NCI-H345 treated with DMSO at 0.1 percent for 48 hours (cell line): ENCODE data around the gene FER1L5.
"Not testable (repeated sequence)": the region's sequence is repeated elsewhere in the genome, so short reads cannot be mapped to it uniquely, and the experiment has no call there.

Experiments
- DNase-seq: peaks from one replicate; lab custom pipeline; 2025; ENCODE audit not compliant: unreplicated experiment; lab: John Stamatoyannopoulos, UW

The FER1L5 gene

DNA sequence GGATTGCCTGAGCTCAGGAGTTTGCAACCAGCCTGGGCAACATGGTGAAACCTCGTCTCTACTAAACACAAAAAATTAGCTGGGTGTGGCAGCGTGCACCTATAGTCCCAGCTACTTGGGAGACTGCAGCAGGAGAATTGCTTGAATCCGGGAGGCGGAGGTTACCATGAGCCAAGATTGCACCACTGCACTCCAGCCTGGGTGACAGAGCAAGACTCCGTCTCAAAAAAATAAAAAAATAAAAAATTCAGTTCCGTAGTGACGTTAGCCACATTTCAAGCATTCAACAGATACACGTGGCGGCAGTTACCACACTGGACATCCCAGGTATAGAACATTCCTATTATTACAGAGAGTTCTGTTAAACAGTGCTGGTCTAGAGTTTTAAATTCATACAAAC lies 8.9 kb upstream of the FER1L5 start:
- DNase-seq = no peak

DNA sequence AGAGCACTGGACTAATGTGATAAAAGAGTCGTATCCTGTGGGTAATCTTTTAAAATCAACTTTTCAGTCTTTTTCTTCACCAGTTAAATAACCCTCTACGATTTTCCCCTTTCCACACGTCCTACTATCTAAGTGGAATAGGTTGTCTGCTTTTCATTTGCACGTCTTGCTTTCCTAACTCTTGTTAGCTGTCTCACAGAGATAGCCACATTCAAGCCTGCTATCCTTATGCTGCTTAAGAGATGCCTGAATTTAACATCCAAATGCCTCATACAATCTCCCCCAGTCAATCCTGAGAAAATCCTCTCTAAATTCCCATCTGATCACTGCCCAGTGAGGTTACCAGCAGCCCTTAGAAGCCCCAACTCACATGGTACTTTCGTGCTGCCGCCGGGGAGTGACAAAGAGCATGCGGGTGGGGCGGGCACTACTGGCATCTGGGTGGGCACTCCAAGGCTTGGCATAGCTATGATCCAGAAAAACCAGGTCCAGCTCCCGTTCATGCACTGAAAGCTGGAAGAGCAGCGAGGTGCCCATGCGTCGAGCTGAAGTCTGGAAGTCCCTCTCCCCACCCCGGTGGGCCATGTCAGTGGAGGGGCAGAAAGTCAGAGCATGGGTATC lies 5.9 kb upstream of the FER1L5 start:
- no peak for DNase-seq

DNA sequence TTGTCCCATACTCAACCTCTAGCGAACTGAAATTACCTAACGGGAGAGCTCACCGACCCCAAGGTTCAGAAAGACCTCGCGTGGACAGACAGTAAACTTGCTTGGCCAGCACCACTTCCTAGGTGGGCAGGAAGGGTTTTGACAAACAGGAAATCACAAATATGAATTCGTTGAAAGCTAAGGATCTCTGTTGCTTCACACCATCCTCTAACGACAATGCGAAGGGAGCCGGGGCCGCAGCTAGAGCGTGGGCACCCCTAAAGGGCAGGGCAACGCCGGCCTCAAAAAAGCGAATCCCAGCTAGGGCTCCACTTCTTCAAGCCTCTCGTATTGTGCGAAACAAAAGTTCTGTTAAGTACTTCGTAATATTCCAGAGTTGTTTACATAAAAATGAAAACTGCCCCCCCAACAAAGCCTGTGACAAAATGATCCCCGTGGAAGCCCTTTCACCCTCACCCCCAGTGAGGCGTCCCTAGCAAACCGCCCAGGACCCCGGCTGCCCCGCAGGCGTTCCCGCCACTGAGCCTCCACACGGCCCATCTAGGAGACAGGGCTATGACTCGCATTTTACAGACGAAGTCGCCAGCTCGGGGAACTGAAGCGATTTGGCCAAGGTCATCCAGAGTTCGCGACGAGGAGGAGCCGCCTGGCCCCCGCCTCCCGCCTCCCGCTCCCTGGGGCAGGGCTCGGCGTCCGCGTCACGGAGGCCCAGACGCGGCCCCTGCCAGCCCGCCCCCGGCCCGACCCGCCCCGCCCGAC lies 5.0 kb upstream of the FER1L5 start:
- DNase-seq = peak; percentile 15

DNA sequence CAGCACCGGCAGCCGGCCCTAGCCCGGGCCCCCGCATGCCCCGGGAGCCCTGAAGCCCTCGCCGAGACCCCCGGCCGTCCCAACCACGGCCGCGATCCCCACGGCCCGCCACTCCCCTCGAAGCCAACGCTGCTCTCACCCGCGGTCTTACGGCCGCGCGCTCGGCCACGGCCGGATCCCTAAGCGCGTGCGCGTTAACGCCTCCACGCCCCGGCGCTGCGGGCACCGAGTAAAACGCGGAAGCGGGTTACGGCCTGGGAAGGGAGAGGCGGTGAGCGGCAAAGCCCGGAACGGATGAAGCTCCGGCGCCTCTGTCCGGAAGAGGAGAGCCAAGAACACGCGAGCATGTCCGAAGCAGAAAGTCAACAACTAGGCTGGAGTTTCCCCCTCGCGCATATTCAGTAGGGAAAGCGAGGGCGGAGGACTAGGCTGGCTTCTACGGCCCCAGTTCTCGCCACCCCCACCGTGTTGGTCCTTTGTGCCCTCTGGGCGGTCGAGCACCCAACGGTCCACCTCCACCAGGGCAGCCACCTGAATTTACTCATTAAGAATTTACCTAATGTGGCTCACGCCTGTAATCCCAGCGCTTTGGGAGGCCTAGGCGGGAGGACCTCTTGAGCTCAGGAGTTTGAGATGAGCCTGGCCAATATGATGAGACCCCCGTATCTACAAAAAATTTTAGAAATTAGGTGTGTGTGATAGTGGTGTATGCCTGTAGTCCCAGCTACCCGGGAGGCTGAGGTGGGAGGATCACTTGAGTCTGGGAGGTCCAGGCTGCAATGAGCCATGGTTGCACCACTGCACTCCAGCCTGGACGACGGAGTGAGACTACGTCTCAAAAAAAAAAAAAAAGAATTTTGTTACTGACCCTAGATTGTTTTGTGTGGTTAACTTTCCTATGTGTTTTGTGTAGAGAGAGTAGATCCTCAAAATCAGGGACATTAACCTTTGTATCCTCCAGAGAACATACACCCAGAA lies 4.1 kb upstream of the FER1L5 start, which contains the start of gene KANSL3:
KANSL3 (minus strand) TSS at position 169 of the 978 bp plus-strand sequence. CDS start 1,177 bp downstream, outside the sequence.
- DNase-seq = peak; percentile 69

DNA sequence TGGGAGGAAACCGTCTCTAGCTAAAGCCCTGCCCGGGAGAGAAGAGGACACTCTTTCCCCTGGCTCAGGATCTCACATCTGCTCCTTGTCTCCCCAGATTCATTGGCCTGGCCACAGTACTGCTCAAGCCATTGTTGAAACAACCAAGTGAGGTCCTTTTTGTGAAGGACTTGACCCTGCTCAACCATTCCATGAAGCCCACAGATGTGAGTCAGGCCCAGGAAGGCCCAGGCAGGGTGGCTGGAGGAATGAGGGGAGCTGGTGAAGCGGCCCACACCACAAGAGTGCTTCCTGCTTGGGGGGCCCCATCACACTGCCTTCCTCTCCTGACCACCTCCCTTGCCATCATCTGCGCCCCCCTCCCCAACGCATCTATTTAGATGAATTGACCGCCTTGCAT lies 5.1 kb downstream of the FER1L5 start:
- no peak for DNase-seq

DNA sequence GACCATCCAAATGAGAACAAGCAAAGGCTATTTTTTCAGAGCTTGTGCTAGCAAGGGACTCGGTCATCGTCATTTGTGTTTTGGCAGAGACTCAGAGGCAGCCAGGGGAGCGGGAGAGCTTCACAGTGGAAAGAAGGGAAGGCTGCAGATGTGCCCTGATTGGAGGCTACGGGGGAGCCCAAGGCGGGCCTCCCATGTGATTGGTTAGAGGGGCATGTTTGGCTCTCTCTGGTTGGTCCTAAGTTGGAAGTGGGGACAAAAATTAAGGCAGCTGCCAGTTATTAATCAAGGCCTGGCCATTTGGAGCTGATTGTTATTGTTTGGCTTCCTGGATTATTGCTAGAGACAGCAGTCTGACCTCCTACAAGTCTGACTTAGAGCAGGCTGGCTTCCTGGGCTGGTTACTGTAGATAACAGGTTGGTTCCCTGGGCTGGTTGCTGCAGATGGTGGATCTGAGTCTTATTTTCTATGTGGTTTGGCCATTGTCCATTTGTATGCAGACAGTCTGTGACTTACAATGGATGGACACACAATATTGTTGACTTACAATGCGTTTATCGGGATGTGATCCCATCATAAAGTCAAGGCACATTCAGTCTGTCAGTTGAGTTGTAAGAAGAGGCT lies 5.9 kb downstream of the FER1L5 start:
- DNase-seq = no peak

DNA sequence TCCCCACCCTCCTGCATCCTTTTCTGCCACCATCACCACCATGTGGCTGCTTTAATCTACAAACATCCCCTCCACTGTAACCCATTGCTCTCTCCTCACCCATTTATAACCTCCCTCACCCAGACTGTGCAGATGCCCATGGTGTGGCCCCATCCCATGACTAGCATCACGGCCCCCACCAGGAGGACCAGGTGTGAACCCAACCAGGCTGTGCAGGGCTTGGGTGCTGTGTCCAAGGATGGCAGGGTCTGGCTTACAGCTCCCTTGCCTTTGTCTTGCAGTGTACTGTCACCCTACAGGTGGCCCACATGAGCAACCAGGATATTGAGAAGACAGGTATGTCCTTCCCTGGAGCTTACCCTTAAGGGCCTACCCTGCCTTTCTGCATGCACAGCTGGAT lies 6.8 kb downstream of the FER1L5 start:
- DNase-seq = no peak

DNA sequence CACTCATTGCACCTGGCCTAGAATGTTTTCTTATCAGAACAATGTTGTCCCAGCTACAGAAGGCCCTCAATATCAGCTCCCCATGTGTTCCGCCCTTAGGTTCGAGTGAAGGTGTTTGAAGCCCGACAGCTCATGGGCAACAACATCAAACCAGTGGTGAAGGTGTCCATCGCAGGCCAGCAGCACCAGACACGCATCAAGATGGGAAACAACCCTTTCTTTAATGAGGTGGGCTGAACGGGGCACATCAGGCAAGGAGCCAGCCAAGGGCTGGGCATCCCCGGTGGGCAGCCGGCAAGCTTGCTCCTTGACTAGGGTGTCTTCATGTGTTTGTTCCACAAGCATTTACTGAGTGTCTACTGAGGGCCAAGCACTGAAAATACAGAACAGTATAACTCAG lies 9.2 kb downstream of the FER1L5 start:
- DNase-seq = no peak

DNA sequence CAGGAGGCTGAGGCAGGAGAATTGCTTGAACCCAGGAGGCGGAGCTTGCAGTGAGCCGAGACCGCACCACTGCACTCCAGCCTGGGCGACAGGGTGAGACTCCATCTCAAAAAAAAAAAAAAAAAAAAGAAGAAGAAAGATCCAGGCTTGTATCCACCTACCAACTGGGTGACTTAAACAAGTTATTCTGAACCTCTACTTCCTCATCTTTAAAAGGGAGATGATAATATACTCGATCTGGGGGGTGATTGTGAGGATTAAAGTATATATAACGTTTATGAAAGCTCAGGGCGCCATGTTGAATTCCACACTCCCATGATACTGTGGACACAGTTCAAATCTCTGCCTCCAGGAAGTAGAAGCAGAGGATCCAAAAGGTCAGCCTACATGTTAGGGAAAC lies 12.2 kb downstream of the FER1L5 start:
- not testable (repeated sequence) for DNase-seq

DNA sequence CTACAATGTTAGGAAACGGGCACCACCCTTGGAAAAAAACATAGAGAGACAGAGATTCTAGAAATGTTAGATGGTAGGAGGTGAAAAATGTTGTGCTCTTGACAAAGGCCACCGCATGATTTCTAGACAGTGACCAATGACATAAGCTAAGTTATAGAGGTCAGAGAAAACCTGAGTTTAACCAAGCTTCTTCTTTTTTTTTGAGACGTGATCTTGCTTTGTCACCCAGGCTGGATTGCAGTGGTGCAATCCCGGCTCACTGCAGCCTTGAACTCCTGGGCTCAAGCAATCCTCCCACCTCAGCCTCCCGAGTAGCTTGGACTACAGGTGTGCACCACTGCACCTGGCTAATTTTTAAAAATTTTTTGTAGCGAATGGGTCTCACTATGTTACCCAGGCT lies 13.0 kb downstream of the FER1L5 start:
- no peak for DNase-seq

DNA sequence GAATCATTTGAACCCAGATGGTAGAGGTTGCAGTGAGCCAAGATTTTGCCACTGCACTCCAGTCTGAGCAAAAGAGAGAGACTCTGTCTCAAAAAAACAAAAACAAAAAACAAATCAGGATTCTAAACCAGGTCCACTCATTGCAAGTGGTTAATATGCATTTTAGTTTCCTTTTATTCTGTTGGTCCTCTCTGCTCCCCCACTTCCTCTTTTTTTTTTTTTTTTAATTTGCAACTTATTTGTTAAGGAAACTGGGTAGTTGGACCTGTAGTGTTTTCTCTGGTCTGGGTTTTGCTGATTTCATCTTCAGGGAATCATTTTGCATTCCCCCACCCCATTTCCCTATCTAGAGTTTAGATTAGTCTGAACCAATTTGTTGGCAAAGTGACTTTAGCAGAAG lies 14.0 kb downstream of the FER1L5 start:
- no peak for DNase-seq

DNA sequence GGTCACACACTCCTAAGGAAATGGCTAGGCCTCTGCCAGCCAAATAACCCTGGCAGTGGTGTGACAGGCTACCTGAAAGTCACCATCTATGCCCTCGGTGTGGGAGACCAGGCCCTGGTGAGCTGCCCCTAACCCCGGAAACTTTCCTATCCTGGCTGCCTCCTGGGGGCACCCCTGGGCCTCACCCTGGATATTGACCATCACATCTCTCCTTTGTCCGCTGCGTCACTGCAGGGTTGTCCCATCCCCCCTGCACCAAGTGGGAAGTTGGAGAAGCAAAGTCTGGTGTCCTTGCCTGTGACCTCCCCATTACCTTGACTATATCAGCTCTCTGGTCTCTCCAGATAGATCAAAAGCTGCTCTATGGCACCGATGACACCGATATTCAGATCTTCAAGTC lies 18.8 kb downstream of the FER1L5 start:
- no peak for DNase-seq

DNA sequence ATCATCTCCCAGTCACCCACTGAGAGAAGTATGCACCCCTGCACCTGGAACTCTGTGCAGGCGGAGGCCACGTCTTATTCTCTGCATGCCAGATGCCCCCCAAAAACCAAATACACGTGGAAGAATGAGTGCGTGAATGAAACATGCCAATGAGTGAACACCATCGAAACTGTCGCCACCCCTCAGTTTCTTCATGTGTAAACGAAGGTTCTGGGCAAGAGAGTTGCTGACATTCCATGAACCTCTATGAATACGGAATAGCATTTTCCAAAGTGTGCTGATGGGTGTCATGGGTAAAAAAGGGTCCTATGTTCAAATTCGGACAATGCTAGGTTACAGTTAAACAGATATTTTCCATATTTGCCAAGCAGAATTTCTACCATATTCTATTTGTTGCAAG lies 19.8 kb downstream of the FER1L5 start:
- DNase-seq = no peak

DNA sequence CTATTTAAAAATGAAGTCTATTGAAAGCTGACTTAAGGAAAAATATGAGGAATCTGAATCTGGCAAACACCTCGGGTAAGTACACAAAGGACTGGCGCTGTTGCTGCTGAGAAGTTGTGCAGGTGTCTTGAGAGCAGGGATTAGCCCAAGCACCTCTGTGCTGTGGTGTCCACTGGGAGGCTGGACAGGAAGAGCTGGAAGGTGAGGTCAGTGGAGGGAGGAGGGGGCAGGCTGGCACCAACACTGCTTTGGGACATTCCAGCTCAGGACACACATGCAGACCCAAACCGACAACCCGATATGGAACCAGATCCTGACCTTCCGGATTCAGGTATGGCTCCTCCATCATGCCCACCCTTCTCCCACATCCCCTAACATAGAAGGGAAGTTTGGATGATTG lies 20.6 kb downstream of the FER1L5 start:
- no peak for DNase-seq

DNA sequence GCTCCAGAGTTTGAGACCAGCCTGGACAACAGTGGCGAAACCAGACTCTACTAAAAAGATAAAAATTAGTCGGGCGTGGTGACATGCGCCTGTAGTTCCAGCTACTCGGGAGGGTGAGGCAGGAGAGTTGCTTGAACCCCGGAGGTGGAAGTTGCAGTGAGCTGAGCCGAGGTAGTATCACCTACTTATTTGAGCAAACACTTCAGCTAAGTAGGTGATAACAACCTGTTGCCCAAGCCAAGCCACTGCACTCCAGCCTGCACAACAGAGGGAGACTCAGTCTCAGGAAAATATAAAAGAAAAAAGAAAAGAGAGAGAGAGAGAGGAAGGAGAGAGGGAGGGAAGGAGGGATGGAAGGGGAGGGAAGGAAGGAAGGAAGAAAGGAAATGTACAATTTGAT lies 21.3 kb downstream of the FER1L5 start:
- no peak for DNase-seq

DNA sequence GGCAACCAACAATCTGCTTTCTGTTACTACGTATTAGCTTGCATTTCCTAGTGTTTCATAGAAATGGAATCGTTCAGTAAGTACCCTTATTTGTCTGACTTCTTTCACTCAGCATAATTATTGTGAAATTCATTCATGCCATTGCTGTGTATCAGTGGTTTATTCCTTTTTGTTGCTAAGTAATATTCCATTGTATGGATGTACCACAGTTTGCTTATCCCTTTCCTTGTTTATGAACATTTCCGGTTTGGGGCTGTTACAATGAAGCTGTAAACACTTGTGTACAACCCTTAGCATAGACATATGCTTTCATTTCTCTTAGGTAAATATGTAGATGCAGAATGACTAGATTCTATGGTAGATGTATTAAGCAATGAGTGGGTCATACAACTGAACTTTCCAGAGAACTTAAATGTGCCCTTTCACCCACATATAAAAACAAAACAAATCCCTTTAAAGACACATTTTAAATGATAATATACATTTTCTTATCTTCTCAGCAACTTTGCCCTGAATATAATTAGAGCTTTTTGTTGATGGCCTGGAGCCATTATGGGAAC lies 21.9 kb downstream of the FER1L5 start:
- DNase-seq = no peak

DNA sequence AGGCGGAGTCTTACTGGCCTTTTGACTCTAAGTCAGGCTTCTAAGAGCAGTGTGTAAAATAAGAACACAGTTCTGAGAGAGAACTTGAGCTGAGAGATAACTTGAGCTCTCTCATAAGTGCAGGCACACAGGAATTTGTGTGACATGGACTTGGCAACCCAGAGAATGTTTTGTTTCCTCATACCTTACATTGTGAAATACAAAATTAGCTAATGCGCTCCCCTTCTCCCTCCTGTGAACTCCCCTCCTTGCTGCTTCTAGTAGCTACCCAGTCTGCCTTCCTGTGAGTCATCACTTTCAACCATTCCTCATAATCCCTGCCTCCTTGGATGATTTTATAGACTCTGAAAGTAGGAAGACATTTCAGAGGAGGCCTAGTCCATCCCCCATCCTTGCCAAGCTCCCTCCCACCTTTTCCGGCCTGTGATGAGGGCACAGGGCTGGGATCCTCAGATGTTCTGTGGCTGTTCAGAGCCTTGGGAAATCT lies 22.6 kb downstream of the FER1L5 start:
- DNase-seq = no peak

DNA sequence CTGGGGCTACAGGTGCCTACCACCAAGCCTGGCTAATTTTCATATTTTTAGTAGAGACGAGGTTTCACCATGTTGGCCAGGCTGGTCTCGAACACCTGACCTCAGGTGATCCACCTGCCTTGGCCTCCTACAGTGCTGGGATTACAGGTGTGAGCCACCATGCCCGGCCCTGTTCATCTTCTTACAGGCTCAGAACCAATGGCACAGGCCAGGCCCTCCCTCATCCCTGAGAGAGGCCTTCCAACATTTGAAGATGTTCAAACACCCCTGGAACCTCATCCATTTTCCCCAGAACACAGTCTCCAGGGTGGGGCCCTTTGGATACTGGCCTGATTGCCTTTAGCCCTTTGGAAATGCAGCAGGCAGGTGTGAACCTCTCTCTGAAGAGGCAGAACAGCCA lies 23.2 kb downstream of the FER1L5 start:
- DNase-seq = not testable (repeated sequence)

DNA sequence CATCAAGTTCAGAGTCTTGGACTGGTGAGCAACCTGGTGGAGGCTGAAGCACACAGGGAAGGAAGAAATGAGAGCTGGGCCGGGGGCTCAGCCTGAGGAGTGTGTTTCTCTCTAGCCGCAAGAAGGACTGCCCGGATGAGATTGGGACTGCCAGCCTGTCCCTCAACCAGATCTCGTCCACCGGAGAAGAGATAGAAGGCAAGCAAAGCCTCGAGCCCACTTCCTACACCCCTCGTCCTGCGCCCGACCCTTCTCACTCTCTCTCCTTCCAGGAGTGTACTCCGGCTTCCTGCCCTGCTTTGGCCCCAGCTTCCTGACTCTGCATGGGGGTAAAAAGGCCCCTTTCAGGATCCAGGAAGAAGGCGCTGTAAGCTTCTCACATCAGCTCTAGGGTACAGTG lies 26.2 kb downstream of the FER1L5 start:
- no peak for DNase-seq

DNA sequence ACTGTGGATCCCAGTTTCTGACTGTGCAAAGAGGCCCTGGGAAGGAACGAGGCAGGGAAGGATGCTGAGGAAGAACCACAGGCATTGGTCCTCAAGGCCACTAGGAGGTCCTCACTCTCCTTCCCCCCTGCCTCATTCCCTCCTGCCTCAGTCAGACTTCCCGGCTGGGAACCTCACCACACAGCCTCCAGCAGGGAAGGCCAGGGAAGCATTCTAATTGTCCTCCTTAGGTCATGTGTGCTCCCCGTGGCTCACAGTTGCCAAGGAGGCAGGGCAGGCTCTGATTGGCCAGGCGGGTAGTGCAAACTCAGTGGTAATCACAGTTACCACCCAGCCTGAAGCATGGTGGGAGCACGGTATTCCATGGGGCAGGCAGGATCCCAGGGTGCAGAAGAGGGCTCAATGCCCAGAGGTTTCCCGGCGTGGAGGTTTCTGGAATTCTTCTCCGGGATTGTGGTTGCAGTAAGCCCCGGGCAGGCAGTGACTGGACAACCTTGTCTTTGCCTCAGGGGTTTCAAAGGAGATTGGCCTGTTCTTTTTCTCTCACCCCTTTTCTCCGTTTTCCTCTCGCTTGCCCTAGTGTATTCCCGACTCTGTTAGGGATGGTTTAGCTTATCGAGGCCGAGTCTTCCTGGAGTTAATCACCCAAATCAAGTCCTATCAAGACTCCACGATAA lies 27.1 kb downstream of the FER1L5 start:
- no peak for DNase-seq
